ENCODE measurements around the gene SPTBN5.

Gene SPTBN5

DNA sequence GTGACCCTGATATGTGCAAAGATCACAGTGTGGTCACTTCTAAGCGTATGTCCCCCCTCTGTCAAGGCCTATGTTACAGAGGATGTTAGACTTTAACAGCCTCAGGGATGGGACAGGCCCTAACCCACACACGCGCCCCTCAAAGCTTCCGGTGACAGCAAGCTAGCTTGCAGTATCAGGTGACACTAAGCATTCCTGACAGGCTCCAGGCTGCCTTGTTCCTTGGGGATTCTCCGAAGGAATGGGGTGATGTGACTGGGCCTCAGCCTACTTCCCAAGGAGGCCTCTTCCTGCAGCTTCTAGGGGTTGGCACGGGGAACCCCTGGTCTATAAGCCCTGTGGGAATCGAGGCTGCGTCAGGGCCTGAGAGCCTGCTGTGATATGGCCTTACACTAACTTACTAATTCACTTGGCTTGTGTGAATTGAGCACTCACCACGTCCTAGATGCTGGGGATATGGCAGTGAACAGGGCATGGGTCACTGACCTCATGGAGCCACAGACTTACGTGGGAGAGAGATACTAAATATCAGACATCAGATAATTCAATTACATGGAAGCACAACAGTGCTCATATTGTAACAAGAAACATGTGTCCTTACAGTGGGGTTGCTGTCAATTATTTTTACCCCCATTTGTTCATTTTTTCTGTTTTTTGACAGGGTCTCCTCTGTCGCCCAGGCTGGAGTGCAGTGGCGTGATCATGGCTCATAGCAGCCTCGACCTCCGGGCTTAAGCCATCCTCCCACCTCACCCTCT lies 11.4 kb upstream of the SPTBN5 start:
- TF ChIP-seq, protein P1, sequence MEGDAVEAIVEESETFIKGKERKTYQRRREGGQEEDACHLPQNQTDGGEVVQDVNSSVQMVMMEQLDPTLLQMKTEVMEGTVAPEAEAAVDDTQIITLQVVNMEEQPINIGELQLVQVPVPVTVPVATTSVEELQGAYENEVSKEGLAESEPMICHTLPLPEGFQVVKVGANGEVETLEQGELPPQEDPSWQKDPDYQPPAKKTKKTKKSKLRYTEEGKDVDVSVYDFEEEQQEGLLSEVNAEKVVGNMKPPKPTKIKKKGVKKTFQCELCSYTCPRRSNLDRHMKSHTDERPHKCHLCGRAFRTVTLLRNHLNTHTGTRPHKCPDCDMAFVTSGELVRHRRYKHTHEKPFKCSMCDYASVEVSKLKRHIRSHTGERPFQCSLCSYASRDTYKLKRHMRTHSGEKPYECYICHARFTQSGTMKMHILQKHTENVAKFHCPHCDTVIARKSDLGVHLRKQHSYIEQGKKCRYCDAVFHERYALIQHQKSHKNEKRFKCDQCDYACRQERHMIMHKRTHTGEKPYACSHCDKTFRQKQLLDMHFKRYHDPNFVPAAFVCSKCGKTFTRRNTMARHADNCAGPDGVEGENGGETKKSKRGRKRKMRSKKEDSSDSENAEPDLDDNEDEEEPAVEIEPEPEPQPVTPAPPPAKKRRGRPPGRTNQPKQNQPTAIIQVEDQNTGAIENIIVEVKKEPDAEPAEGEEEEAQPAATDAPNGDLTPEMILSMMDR (conservative IDR thresholded peaks at IDR 0.05; ENCODE audit: low read depth, low read length): no peak
- H3K4me3 ChIP-seq (ENCODE audit: low read depth, low read length): no peak overlapping the region
- DNase-seq (ENCODE audit: low read depth): peak; percentile 24

DNA sequence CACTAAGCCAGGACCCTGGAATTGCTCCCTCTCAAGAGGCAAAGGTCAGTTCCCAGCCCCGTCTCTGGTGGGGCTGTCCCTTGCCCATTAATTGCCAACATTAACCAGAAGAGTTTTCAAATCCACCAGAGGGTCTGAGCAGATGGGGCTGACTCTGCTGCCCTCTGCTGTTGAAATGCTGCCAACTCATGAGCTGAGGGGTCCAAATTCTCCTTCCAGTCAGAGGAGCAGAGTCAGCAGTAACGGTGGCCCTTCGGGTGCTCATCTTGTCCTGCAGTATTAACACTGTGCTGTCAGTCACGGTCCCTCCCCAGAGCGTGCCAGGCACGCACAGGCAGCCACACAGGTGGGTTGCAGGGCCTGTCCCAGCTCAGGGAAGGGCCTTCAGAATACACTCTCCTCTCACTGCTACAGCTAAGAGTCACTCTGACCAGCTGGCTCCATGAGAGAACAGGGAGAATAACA lies 10.7 kb upstream of the SPTBN5 start:
- H3K4me3 ChIP-seq (ENCODE audit: low read depth, low read length): no peak overlapping the region
- TF ChIP-seq, protein P1 (conservative IDR thresholded peaks at IDR 0.05; ENCODE audit: low read depth, low read length): peak; percentile 95
- peak; percentile 81 for DNase-seq (ENCODE audit: low read depth)

DNA sequence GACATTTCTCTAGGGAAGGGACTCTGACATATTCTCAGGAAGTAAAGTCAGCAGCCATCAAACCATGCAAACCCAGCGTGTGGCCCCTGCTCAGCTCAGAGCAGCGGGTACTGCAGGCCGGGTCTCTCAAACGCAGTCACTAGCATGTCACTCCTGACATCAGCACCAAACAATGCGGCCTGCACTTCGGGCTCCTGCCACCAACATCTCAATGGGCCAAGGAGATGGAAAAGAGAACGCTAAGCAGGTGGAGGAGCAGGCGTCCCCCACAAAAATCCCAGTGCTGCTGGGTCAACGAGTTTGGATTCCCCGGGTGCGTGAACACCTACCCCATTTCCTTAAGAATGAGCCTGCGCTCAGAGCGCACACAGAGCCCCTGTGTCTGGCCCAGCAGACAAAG lies 9.9 kb upstream of the SPTBN5 start:
- no peak for DNase-seq (ENCODE audit: low read depth)
- H3K4me3 ChIP-seq (ENCODE audit: low read depth, low read length): no peak overlapping the region
- TF ChIP-seq, protein P1 (conservative IDR thresholded peaks at IDR 0.05; ENCODE audit: low read depth, low read length): no peak

- no peak overlapping the region for H3K4me3 ChIP-seq (ENCODE audit: low read depth, low read length)
- TF ChIP-seq, protein P1 (conservative IDR thresholded peaks at IDR 0.05; ENCODE audit: low read depth, low read length): no peak
- no peak for DNase-seq (ENCODE audit: low read depth)
Observed at GRCh38 chr15:41901431-41901830, 7.6 kb upstream of the SPTBN5 start.

GRCh38 chr15:41900526-41901380 lies 6.9 kb upstream of the SPTBN5 start:
- peak; percentile 20 for DNase-seq (ENCODE audit: low read depth)
- H3K4me3 ChIP-seq (ENCODE audit: low read depth, low read length): no peak overlapping the region
- TF ChIP-seq, protein P1 (conservative IDR thresholded peaks at IDR 0.05; ENCODE audit: low read depth, low read length): no peak

DNA sequence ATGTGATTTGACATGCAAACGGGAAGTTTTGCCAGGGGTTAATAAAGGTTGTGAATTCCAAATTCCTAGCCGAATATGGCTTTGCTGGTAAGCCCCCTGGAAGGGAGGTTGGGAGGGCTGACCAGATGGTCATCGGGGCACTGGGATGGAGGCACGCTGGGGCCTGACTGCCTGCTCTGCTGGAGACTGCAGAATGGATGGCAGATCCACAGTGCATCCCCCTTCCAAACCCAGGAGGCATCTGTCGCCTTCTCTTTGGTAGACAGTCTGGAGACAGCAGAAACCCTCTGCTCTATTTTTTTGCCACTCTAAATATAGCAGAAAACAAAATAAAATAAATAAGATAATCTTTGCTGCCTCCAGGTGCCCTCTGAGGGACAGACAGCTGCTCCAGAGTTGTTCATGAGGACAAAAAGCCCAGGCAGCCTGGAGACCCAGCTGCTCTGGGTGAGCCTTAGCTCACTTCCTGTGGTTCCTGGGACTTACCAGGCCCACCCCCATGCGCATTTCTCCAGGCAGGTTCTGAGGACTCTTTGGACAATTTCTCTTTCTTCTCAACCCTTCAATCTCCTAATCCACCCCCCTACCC lies 6.1 kb upstream of the SPTBN5 start:
- DNase-seq (ENCODE audit: low read depth): no peak
- TF ChIP-seq, protein P1 (conservative IDR thresholded peaks at IDR 0.05; ENCODE audit: low read depth, low read length): no peak
- no peak overlapping the region for H3K4me3 ChIP-seq (ENCODE audit: low read depth, low read length)
